Stimulated activated CD4-positive, alpha-beta T cell treated with anti-CD3 and anti-CD28 coated beads, Interleukin-1b, Interleukin-23, amount 100 ng/mL, for 24 hours (primary cell): ENCODE measurements around the gene GSE1.

ENCODE experiments used
- DNase-seq, 4 experiments: peaks; one replicate each; pipeline ENCODE4 v3.0.0-alpha.2; 2020; ENCODE audit warnings: low read depth in 4 of 4, low spot score in 1 of 4

Gene GSE1

DNA sequence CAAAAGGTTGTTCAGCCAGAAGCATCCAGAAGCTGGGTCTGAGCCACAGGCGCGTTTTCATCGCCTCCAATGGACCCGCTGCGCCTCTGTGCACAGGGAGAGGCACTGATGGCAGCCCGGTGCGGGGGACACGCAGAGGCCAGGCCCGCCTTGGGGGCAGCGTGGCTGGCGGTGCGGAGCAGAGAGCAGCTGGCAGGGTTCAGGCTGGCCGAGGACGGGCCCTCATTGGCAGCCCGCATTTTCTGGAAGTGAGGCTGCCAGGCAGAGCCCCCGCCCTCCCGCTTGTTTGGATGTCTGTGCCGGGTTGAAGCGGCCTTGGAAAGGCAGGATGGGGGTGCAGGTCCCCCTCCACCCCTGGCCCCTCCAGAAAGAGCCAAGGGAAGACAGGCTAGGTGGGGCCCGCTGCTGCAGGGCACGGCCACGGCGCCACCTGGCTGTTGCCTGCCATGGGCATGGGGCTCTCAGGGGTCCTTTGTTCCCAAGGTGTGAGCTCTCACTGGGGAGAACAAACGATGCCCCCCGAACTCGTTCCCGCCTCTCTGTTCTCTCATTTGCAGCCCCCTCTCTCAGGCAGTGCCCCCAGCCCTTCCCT is 18.8 kb downstream of the GSE1 start:
- DNase-seq = no peak

DNA sequence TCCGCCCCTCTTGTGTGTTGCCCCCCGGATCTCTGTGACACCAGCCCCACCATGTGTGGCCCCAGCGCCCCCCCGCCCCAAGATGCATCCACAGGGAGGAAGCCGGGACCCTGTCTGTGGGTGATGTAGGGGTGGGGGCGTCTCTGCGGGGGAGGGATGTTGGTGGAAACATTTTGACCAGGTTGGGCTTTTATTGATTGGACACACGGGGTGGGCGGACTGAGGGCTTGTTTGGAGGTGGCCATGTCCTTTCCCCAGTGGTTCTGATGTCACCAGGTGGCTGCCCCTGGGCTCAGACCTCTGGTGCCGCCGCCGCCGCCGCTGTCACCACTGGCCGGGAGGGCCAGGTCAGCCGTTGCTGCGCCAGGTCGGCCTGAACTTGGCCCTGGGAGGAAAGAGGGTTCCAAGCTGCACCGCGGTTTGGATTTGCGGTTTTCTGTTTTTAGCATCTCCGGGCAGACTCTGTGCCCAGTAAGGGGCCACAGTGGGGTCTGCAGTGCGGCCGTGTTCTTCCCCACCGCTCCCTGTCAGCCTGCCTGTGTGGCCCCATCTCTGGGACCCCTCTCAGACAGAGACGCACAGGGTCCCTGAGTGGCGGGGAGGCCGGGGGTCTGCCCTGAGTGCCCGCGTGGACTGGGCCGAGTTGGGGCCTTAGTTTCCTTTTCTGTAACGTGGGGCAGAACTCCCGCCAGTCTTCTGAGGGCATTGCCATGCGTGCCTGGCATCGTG is 19.8 kb downstream of the GSE1 start:
- no peak for DNase-seq

DNA sequence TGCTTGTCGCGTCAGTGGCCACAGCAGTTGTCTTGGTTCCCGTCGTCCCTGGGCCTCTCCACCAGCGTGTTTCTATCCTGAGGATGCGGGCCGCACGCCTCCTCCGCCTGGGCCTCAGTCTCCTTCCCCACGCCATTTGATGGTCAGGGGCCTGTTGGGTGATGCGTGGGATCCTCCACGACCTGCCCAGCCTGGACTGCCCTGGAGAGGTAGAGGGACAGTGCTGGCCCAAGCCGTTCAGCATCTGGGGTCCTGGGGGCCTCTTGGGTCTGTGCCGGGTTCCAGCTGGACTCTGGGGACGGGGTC is 20.3 kb downstream of the GSE1 start:
- DNase-seq = no peak

DNA sequence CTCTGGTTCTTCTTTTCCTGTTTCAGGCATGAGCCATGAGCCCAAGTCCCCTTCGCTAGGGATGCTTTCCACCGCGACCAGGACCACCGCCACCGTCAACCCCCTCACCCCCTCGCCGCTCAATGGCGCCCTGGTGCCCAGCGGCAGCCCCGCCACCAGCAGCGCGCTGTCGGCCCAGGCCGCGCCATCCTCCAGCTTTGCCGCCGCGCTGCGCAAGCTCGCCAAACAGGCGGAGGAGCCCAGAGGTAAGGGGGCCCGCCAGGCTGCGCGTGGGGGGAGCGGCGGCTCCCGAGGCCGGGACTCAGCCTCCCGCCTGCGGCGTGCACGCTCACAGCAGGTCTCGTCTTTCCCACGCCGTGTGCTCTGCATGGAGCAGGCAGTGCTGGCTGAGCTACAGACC is 20.8 kb downstream of the GSE1 start:
- no peak for DNase-seq

DNA sequence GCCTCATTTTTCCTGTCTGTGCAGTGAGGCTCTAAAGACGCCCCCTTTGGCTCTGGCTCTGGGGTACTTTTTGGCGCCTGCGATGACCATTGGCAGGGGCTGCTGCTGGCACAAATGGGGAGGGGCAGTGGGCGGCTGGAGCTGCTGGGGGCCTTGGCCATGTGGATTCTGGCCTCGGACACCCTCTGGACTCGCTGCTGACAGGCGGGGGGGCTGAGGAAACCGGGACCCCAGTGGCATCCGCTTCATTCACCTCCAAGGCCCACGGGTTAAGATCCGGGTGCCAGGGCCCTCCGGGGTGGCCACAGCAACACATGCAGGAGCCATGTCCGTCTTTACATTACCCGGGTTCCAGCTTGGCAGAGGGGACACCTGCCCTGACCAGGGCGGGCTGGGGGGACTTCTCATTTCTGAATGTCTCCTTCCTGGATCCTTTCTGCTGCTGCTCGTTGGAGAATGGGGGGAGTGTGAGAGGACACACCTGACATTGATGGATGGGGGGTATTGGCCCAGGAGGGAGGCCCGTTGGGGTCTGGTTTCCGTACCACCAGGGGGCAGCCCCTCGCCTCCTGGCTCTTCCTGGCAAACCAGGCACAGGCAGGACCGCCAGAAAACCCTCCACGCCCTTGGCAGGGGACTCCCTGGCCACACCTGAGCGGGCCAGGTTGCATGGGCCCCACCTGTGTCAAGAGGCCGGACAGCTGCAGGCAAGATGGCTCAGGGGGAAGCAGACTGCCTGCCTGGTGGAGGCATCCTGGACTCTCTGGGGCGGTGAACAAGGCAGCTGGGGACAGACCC is 21.8 kb downstream of the GSE1 start:
- DNase-seq = no peak

DNA sequence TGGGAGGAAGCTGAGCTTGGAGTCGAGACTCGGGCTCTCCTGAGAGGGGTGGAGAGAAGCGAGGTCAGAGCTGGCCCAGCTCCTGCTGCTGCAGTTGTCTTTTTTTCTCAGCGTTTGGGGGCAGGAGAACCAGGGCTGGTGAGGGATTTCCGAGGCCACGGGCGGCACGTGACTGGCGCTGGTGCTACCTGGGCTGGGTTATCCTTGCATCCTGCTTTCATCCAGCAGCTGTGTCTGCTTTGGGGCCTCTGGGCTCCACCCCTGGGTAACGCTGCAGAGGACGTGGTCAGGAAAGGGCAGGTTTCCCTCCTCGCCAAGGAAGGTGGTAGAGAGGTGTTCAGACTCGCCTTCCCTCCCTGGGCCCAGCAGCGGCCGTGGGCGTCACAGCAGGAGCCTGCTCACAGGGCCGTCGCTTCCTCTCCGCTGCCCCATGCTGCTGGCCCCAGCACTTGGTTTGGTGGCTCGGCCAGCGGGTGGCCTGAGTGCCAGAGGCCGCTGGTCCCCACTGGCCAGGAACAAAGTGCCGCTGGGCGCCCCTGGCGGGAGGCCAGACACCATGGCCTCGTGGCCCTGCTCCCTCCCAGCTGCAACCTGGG is 22.5 kb downstream of the GSE1 start:
- no peak for DNase-seq

DNA sequence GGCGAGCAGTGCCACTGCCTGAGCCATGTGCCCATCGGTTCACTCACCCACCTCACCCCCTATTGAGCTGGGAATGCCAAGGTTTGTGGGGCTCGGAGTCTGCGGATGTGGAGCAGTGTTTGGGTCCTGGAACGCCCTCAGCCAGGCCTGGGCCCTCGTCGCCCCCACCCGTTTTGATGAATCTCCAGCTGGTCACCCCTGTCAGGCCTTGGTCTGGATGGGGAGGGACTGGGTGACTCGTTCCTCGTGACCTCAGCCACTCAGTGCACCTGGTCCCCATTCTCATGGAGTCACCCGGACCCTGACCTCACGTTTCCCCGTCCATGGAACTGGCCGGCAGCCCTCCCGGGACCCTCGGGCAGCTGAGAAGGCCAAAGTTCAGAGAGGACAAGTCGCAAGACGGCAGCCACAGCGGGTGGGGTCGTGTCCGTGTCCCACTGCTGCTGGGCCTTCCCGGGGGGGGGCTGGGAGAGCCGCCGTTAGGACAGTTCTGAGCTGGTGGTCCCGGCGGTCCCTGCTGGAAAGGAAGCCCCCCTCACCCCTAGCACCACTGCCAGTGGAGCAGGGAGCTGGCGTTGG is 23.2 kb downstream of the GSE1 start:
- DNase-seq = no peak

DNA sequence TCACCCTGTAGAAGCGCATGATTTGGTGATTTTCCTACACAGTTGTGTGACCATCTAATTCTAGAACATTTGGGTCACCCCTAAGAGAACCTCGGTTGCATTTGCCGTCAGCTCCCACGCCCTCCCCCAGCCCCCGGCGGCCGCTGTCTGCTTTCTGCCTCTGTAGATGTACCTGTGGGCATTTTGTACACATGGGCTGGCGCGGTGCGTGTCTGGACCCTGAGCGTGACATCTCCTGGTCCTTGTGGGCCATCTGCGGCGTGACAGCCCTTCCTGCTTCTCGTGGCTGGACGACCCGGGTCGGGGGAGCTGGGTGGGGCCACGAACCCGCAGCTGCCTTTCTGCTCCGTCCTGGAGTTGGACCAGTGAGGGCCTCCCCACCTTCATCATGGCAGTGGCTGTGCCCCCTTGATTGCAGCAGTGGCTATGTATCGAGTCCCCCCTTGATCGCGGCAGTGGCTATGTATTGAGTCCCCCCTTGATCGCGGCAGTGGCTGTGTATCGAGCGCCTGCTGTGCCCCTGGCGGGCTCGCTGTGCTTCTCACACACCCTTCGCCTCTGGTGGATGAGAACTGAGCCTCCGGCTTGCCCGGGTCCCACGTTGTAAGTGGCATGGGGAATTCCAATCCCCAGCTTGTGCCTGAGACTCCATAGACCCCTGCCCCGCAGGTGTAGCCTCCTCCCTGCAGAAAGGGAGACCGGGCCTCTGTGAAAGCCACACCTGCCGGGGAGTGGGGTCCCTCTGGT is 24.1 kb downstream of the GSE1 start:
- no peak for DNase-seq

DNA sequence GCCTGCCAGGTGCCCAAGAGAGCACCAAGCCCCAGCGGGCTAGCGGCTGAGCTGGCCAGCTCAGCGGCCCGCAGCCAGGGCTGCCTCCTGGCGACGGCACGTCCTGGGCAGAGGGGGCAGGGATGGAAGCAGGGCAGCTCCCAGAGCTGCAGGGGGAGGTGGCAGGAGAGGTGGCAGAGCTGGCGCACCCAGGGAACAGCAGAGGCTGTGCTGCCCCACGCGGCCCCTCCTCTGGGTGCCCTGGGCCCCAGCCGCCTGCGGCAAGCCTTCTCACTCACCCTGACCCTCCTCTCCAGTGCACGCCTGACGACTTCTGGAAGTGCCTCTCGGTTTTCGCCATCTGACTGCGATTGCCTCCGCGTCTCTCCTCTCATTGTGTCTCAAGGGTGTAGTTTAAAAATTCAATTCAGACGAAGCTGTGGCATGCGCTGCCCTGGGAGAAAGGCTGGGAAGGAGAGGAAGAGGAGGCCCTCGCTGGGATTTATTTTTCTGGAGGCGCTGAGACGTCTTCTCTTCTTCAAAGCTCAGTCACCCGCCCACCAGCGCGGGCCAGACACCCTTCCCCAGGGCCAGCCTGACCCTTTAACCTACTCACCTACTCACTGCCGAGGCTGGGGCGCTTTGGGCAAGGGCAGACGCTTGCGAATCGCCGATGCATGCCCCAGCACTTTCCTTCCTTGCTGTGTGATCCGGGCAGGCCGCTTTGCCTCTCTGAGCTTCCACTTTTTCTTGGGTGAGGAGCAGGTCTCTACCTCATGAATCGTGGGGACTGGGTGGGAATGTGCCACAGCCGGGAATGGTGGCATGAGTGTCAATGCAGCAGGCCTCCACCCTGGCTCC is 24.9 kb downstream of the GSE1 start:
- DNase-seq = no peak

DNA sequence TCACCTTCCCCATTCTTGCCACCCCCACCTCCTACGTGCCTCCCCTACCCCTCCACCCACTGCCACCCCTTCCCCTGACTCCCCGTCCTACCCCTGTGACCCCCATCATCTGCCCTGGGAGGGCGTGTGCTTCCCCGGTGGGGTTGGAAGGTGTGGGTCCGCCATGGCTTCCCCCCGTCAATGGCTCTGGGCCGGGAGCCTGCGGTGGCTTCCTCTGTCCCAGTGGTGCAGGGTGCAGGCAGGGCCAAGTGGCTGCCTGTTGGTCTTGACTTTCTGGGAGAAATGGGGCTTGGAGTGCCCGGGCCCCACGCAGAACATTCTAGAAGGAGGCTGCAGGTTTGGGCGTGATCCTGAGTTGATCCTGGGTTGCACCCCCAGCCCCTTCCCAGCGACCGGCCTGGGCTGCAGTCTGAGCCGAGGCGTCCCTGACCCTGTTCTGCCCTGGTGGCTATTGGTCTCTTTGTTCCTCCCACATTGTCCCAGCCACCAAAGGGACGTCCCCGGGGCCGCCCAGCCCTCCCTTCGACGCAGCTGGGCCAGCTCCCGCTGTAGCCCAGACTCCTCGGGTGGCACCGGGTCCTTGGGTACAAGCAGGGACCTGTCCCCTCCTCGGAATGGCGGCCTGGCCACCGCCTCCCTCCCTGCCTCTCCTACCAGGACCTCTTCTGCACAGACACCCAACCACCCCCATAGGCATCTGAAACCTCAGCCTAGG is 25.7 kb downstream of the GSE1 start:
- DNase-seq = no peak

DNA sequence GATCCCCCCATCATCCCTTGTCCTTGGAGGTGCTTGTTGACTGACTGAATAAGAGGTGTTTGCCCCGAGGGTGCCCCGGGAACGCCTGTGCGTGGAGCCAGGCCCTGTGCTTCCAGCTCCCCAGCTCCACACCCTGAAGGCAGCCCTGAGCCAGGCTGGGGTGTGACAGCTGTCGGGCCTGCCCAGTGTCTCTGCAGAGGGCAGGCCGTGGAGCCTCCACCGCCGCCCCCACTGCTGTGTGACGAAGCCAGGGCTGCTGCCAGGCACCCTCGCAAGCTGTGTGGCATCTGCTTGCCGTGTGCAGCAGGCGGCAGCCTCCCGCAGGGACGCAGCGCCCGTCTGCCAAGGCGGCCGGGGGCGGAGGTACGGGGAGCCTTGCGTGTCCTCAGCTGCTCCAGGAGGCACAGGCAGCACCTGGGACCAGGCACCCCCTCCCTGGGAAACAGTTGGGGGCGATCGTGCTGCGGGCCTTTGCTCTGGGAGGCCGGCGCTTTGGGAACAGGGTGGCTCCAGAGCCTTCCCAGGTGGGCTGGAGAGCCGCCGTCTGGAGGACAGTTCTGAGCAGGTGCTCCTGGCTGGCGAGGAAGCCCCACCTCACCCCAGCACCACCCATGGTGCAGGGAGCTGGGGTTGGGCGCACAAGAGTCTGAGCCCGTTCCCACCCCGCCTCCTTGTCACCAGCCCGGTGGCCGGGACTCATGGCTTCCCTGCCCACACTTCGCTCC is 26.6 kb downstream of the GSE1 start:
- DNase-seq = no peak

DNA sequence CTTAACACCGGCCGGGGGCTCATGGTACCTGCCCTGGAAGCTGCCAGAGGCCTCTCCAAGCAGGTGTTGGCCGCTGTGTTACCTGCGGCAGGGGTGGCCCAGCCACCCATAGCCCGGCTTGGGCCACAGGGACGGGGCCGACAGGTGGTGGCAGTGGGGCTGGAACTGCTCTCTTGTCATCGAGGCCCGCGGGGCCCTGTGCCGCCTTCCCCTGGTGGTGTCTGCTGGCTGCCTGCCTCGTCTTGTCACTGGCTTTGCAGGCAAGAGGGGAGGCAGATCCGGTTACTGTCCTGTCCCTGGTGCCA is 27.1 kb downstream of the GSE1 start:
- no peak for DNase-seq

DNA sequence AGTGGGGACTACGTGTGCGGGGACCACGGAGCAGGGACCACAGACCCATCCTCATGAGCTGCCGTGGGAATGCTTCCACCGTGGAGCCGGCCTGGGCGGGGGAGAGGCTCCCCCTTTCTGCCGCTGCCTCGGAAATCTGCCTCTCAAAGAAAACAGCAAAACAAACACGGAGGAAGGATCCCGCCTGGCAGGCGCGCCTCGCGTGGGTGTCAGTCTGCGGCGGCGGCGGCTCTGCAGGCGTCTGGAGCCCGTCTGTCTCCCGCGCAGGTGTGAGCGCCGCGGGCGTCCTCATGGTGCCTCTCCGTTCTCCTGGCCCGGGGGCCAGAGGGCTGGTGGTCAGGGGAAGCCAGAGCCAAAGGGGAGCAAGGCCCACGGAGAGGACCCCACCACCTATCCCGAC is 27.5 kb downstream of the GSE1 start:
- no peak for DNase-seq

DNA sequence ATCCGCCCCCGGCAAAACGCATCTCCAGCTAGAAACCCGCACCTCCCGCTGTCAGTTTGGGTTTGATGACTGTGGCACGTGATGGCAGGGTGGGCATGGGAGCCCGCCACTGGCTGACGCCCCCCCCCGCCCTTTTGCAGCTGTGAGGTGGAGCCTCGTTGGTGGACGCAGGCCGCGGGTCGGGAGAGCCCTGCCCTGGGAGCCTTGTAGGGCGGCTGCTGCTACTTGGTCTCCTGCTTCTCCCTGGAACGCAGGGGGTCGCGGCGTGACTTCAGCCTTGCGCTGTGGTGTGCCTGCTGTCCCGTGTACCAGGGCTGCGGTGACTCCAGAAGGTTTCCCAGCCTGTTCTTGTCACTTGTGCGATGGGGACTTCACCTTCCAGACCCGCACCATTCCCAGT is 28.2 kb downstream of the GSE1 start:
- no peak for DNase-seq

DNA sequence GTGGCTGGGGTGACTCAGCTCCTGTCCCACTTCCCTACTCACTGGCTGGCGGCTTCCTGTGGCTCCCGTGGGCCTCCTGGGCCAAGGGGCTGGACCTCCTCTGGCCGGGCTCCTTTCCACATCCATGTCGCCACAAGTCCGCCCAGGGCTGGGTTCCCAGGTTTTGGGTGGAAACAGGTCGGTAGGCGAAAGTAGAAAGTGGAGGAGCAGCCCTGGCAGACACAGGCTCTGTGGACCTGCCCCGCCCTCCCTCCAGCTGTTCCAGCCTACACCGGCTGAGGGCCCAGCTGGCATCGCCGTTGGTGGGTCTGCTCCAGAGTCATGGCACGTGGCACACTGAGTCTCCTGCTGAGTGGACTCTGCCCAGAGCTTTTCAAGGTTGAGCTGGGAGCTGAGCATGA is 28.7 kb downstream of the GSE1 start:
- no peak for DNase-seq

DNA sequence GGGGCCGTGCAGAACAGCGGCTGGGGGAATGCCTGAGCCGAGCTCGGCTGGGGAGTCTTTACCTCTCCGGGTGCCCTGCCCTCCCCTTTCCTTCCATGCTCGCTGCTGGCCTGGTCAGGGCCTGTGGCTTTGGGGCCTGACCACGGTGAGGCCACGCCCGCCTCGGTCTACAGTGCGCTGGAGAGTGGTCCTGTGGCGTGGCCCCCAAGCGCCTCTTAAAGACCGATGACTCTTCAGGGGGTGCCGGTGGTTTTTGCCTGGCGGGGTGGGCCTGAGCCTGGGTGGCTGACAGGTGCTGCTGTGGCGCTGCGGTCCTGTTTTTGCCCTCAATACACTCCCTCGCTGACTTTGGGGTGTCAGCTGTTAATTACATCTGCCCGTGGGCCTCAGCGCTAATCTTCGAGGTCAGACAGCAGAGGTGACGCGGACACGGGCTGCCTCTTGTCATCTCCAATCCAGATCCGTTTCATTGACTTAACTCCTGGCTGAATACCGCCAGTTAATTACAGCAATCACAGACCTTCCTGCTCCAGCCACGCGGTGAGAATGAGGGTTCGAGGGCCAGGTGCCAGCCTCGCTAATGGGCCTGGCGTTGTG is 29.7 kb downstream of the GSE1 start:
- DNase-seq = no peak

DNA sequence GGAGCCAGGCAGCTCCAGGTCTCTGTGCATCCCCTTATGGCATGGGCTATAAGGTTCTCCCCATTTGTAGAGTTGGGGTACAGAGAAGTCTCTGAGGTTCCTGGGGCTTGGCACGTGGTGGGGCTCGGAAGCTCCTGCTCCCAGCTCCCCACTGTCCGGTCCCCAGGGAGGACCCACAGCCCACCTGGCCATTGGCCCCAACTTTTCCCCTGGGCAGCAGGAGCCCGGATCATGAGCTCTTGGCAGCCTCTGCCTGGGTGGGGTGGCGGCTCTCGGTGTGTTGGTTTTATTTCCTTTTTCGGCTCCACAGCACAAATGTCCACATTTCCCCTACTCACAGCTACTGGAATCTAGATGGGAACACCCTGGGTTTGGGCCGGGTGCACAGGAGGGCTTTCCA is 30.5 kb downstream of the GSE1 start:
- DNase-seq = no peak

DNA sequence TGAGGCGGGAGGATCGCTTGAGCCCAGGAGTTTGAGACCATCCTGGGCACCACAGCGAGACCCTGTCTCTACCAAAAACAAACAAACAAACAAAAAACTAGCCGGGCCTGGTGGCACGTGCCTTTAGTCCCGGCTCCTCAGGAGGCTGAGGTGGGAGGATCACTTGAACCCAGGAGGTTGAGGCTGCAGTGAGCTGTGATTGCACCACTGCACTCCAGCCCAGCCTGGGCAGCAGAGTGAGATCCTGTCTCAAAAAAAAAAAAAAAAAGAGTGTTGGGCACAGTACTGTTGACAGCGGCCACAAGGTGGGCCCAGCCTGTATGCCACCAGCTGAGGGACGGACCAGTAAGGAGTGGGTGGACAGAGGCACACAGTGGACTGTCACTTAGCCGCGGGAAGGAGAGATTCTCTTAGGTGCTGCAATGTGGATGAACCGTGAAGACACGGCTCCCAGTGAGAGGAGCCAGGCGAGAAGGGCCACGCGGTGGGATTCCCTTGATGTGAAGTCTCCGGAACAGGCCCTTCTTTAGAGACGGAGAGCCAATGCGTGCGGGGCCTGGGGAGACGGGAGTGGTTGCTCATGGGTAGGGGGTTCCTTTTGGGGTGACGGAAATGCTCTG is 31.1 kb downstream of the GSE1 start:
- DNase-seq = no peak
